GM23338 (cell line): Measurements from ENCODE around the gene ELFN1. TPM values are rescaled to one million over a fixed set of nuclear protein-coding genes. Genes with fewer than 3 reads are reported as not detected.

Source experiments
- ATAC-seq: fragments of 200-7000 bp; cut with Tn5 transposase; 3 replicates; pipeline ENCODE4 v1.9.1; 2020
- DNase-seq: peaks from one replicate; pipeline ENCODE4 v3.0.0-alpha.2; 2015; ENCODE audit warnings: low spot score
- H2AFZ ChIP-seq: fragments of 200-600 bp; sonication (generic); 2 replicates; pipeline ENCODE4 v1.8.0; 2016; ENCODE audit warnings: antibody characterized with exemption, mild to moderate bottlenecking, moderate library complexity
- H3F3A ChIP-seq: fragments of 200-600 bp; sonication (generic); replicated peaks from 2 replicates; pipeline ENCODE4 v1.8.0; 2017; ENCODE audit warnings: antibody characterized with exemption, mixed run types, low read depth
- H3K27ac ChIP-seq: fragments of 200-600 bp; sonication (generic); 2 replicates; pipeline ENCODE4 v1.6.1; 2016; ENCODE audit warnings: low read depth
- H3K27me3 ChIP-seq: fragments of 200-600 bp; sonication (generic); 2 replicates; pipeline ENCODE4 v1.8.0; 2016; ENCODE audit warnings: mild to moderate bottlenecking, mixed run types, moderate library complexity; ENCODE audit not compliant: insufficient read depth
- H3K36me3 ChIP-seq: fragments of 200-600 bp; sonication (generic); 2 replicates; pipeline ENCODE4 v1.8.0; 2016; ENCODE audit warnings: mild to moderate bottlenecking; ENCODE audit not compliant: insufficient read depth
- H3K4me1 ChIP-seq: fragments of 200-600 bp; sonication (generic); 2 replicates; pipeline ENCODE4 v1.8.0; 2016; ENCODE audit warnings: mild to moderate bottlenecking, moderate library complexity; ENCODE audit not compliant: insufficient read depth
- H3K4me2 ChIP-seq: fragments of 200-600 bp; sonication (generic); 2 replicates; pipeline ENCODE4 v1.7.1; 2017; ENCODE audit warnings: mixed run types
- H3K4me3 ChIP-seq: fragments of 200-600 bp; sonication (generic); 2 replicates; pipeline ENCODE4 v1.6.1; 2016; ENCODE audit warnings: mixed run types
- H3K79me2 ChIP-seq: fragments of 200-600 bp; sonication (generic); replicated peaks from 2 replicates; pipeline ENCODE4 v1.8.0; 2017; ENCODE audit warnings: mild to moderate bottlenecking; ENCODE audit not compliant: insufficient read depth
- H3K9me2 ChIP-seq: fragments of 200-600 bp; sonication (generic); 2 replicates; pipeline ENCODE4 v1.8.0; 2017; ENCODE audit not compliant: insufficient read depth
- H4K20me1 ChIP-seq: fragments of 200-600 bp; sonication (generic); replicated peaks from 2 replicates; pipeline ENCODE4 v1.8.0; 2017; ENCODE audit warnings: mild to moderate bottlenecking; ENCODE audit not compliant: insufficient read depth
- H3K27ac Mint-ChIP-seq: 2 replicates; pipeline ENCODE4 v1.8.0; 2020; ENCODE audit warnings: inconsistent platforms, mild to moderate bottlenecking, moderate library complexity, mixed read lengths
- H3K27me3 Mint-ChIP-seq: 3 replicates; pipeline ENCODE4 v1.8.0; 2022; ENCODE audit warnings: low read depth, mild to moderate bottlenecking, moderate library complexity, mixed read lengths, inconsistent platforms; ENCODE audit not compliant: insufficient read depth, poor library complexity
- H3K36me3 Mint-ChIP-seq: 3 replicates; pipeline ENCODE4 v1.8.0; 2021; ENCODE audit warnings: low read depth, mild to moderate bottlenecking, inconsistent platforms, moderate library complexity, mixed read lengths
- H3K4me1 Mint-ChIP-seq: 3 replicates; pipeline ENCODE4 v1.8.0; 2020; ENCODE audit warnings: mild to moderate bottlenecking, inconsistent platforms, mixed read lengths
- H3K4me3 Mint-ChIP-seq: 3 replicates; pipeline ENCODE4 v1.8.0; 2021; ENCODE audit warnings: moderate library complexity, mild to moderate bottlenecking, inconsistent platforms, mixed read lengths
- H3K9me3 Mint-ChIP-seq: 3 replicates; pipeline ENCODE4 v1.8.0; 2020; ENCODE audit warnings: moderate library complexity, mild to moderate bottlenecking, inconsistent platforms, mixed read lengths
- CREB1 ChIP-seq: fragments of 250-450 bp; sonication (Bioruptor Pico); IDR thresholded peaks from 2 replicates; pipeline ENCODE4 v1.5.0; 2020; ENCODE audit warnings: low read depth, mild to moderate bottlenecking, moderate library complexity
- POLR2AphosphoS5 ChIP-seq: IDR thresholded peaks from 2 replicates; pipeline ENCODE4 v1.6.1; 2016; ENCODE audit warnings: antibody characterized with exemption, low read depth
- STAT1 ChIP-seq: IDR thresholded peaks from one replicate; pipeline ENCODE4 v1.6.1; 2016; ENCODE audit warnings: antibody characterized with exemption; ENCODE audit not compliant: unreplicated experiment
- ZNF331 ChIP-seq: fragments of 250-450 bp; sonication (Bioruptor Pico); IDR thresholded peaks from 2 replicates; pipeline ENCODE4 v1.5.0; 2020; ENCODE audit warnings: low read depth, mild to moderate bottlenecking, moderate library complexity
- polyA plus RNA-seq: library from polyadenylated mRNA; unstranded; fragments of >200 nt; fragmentation: Nextera tagmentation; extraction: Ambion mirVana; gene quantifications from 2 replicates; pipeline ENCODE4 v1.2.1, GENCODE V29; 2016
- total RNA-seq: library from RNA; depleted of rRNA; stranded (reverse); fragments of >200 nt; shearing (Covaris generic); gene quantifications from 2 replicates; pipeline ENCODE4 v1.2.3, GENCODE V29; 2014
- TF ChIP-seq, protein P1 (sequence below), 2 experiments: fragments of 200-600 bp in 1 of 2; sonication (generic) in 1 of 2; conservative IDR thresholded peaks; 2 replicates each; pipeline versions ENCODE4 v1.5.1 to v1.6.1; 2016 to 2017; ENCODE audit warnings: antibody characterized with exemption in 2 of 2, low read depth in 2 of 2, mild to moderate bottlenecking in 2 of 2, moderate library complexity in 1 of 2

Gene ELFN1
- total and polyA plus RNA-seq, 2 experiments from 2014 or later, result 0.08 to 3.5 TPM

GRCh38 chr7:1709281-1709680, 39.2 kb downstream of the ELFN1 start (continued):
- TF ChIP-seq STAT1, result no peak
- TF ChIP-seq, protein P1, sequence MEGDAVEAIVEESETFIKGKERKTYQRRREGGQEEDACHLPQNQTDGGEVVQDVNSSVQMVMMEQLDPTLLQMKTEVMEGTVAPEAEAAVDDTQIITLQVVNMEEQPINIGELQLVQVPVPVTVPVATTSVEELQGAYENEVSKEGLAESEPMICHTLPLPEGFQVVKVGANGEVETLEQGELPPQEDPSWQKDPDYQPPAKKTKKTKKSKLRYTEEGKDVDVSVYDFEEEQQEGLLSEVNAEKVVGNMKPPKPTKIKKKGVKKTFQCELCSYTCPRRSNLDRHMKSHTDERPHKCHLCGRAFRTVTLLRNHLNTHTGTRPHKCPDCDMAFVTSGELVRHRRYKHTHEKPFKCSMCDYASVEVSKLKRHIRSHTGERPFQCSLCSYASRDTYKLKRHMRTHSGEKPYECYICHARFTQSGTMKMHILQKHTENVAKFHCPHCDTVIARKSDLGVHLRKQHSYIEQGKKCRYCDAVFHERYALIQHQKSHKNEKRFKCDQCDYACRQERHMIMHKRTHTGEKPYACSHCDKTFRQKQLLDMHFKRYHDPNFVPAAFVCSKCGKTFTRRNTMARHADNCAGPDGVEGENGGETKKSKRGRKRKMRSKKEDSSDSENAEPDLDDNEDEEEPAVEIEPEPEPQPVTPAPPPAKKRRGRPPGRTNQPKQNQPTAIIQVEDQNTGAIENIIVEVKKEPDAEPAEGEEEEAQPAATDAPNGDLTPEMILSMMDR (conservative IDR thresholded peaks at IDR 0.05; ENCODE audit: low read depth in 2 of 2), result no peak
- TF ChIP-seq ZNF331 (CRISPR knock-in tag), result no peak
- TF ChIP-seq POLR2AphosphoS5, result no peak

GRCh38 chr7:1709900-1710299, 39.8 kb downstream of the ELFN1 start:
- no peak for ATAC-seq
- Mint-ChIP-seq H3K36me3 (peaks cover 14% of the 10 kb centered on the region; the same call in 2 of the 3 replicates), H3K9me3 (peaks cover 15% of the 10 kb centered on the region), H3K4me1 (peaks cover 38% of the 10 kb centered on the region), H3K4me3 (no peak overlapping the region), H3K27me3 (peaks cover 10% of the 10 kb centered on the region), H3K27ac (no peak overlapping the region)
- no peak for DNase-seq
- no peaks in the 10 kb centered on the region for H3K79me2 ChIP-seq
- no peak overlapping the region for H3K4me2 ChIP-seq
- H3K27ac ChIP-seq, result no peak overlapping the region
- peaks cover 3% of the 10 kb centered on the region; the same call in 1 of the 2 replicates for H3K36me3 ChIP-seq
- TF ChIP-seq, protein P1 (conservative IDR thresholded peaks at IDR 0.05; ENCODE audit: low read depth in 2 of 2), result peak in 1 of 2 experiments; percentile 76; a peak in 3 of 4 replicates
- TF ChIP-seq CREB1 (CRISPR knock-in tag), result no peak
- no peaks in the 10 kb centered on the region for H4K20me1 ChIP-seq
- H3F3A ChIP-seq, result no peaks in the 10 kb centered on the region
- H2AFZ ChIP-seq, result no peak overlapping the region
- no peaks in the 10 kb centered on the region for H3K9me2 ChIP-seq
- peaks cover 25% of the 10 kb centered on the region for H3K4me1 ChIP-seq
- no peak overlapping the region for H3K4me3 ChIP-seq
- no peaks in the 10 kb centered on the region for H3K27me3 ChIP-seq

DNA sequence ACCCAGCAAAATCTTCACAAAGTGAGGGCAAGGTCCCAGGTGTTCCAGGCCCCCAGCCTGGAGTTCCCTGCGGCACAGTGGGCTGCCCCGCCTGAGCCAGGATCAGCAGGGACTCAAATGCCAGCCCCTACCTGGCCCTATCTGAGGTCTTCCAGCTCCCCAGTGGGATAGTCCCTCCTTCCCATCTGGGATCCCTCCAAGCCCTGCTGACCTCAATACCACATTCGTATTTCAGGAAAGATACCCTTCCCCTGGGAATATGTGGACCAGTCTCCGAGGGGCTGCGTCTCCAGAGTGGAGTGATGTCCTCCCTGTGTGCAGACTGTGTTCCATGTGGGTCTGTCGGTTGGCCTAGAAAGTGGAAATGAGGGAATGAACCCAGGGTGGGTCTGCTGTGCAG, 40.9 kb downstream of the ELFN1 start:
- no peaks in the 10 kb centered on the region for H3K27me3 ChIP-seq
- H3K36me3 ChIP-seq, result peaks cover 3% of the 10 kb centered on the region; the same call in 1 of the 2 replicates
- H3K79me2 ChIP-seq, result no peaks in the 10 kb centered on the region
- H3K9me2 ChIP-seq, result no peaks in the 10 kb centered on the region
- no peak for DNase-seq
- H3K4me2 ChIP-seq, result no peak overlapping the region
- Mint-ChIP-seq H3K36me3 (peaks cover 17% of the 10 kb centered on the region; the same call in 2 of the 3 replicates), H3K9me3 (peaks cover 19% of the 10 kb centered on the region), H3K27me3 (peaks cover 9% of the 10 kb centered on the region), H3K4me3 (no peak overlapping the region), H3K27ac (no peak overlapping the region), H3K4me1 (peaks cover 40% of the 10 kb centered on the region)
- no peaks in the 10 kb centered on the region for H3F3A ChIP-seq
- no peak for ATAC-seq
- TF ChIP-seq POLR2AphosphoS5, result no peak
- no peak for TF ChIP-seq STAT1
- no peaks in the 10 kb centered on the region for H4K20me1 ChIP-seq
- no peak overlapping the region for H3K4me3 ChIP-seq
- peaks cover 23% of the 10 kb centered on the region for H3K4me1 ChIP-seq
- H3K27ac ChIP-seq, result no peak overlapping the region
- H2AFZ ChIP-seq, result no peak overlapping the region
